ENCODE data around the gene MICAL3.

The MICAL3 gene

GRCh38 chr22:17806437-17806836 is 217.9 kb downstream of the MICAL3 start:
- DNase-seq = no peak

GRCh38 chr22:17804331-17805080 is 219.9 kb downstream of the MICAL3 start:
- no peak for DNase-seq

GRCh38 chr22:17803609-17804270 is 220.6 kb downstream of the MICAL3 start:
- no peak for DNase-seq

GRCh38 chr22:17802822-17803221 is 221.5 kb downstream of the MICAL3 start:
- no peak for DNase-seq

- no peak for DNase-seq
Observed at GRCh38 chr22:17802411-17802810, 221.9 kb downstream of the MICAL3 start.

- DNase-seq = no peak
Observed at GRCh38 chr22:17797721-17798559, 226.4 kb downstream of the MICAL3 start.

- no peak for DNase-seq
Observed at GRCh38 chr22:17796695-17797094, 227.7 kb downstream of the MICAL3 start.

- no peak for DNase-seq
Observed at GRCh38 chr22:17795661-17796548, 228.5 kb downstream of the MICAL3 start.

- DNase-seq = no peak
Observed at GRCh38 chr22:17794726-17795542, 229.4 kb downstream of the MICAL3 start.

- no peak for DNase-seq
Observed at GRCh38 chr22:17792854-17793434, 231.4 kb downstream of the MICAL3 start.

GRCh38 chr22:17792299-17792698 is 232.1 kb downstream of the MICAL3 start:
- DNase-seq = no peak

- DNase-seq = no peak
Observed at GRCh38 chr22:17791196-17791595, 233.2 kb downstream of the MICAL3 start.

GRCh38 chr22:17789379-17790200 is 234.8 kb downstream of the MICAL3 start:
- no peak for DNase-seq

- DNase-seq = no peak
Observed at GRCh38 chr22:17788528-17789378, 235.6 kb downstream of the MICAL3 start.

GRCh38 chr22:17787716-17788330 is 236.5 kb downstream of the MICAL3 start:
- DNase-seq = no peak

- no peak for DNase-seq
Observed at GRCh38 chr22:17787241-17787640, 237.1 kb downstream of the MICAL3 start.

- no peak for DNase-seq
Observed at GRCh38 chr22:17786435-17787161, 237.8 kb downstream of the MICAL3 start.

Measured in activated CD4-positive, alpha-beta T cell treated with anti-CD3 and anti-CD28 coated beads, Interleukin-2, amount 50 U/mL, for 16 hours (primary cell).